Amygdala (tissue), 56 donors: ENCODE measurements around the gene NHS.
A peak's percentile ranks its signal among the peaks of the same experiment; 100 is the strongest.

Source experiments
- DNase-seq, 56 donors: peaks; one replicate each; lab custom pipeline; 2025; lab: John Stamatoyannopoulos, UW

Gene NHS

GRCh38 chrX:17608888-17609287 lies 233.9 kb downstream of the NHS start:
- DNase-seq, result no peak

- DNase-seq, result no peak
Observed at GRCh38 chrX:17610788-17611187, 235.8 kb downstream of the NHS start.

GRCh38 chrX:17613979-17614588 lies 239.1 kb downstream of the NHS start:
- no peak for DNase-seq

GRCh38 chrX:17616936-17617335 lies 241.9 kb downstream of the NHS start:
- DNase-seq, result no peak

- no peak for DNase-seq
Observed at GRCh38 chrX:17617806-17618205, 242.8 kb downstream of the NHS start.

- no peak for DNase-seq
Observed at GRCh38 chrX:17621566-17622270, 246.7 kb downstream of the NHS start.

- no peak for DNase-seq
Observed at GRCh38 chrX:17622331-17622730, 247.3 kb downstream of the NHS start.

- DNase-seq, result no peak
Observed at GRCh38 chrX:17623750-17624149, 248.8 kb downstream of the NHS start.

GRCh38 chrX:17627026-17627425 lies 252.0 kb downstream of the NHS start:
- DNase-seq, result no peak

GRCh38 chrX:17628976-17629375 lies 254.0 kb downstream of the NHS start:
- DNase-seq, result no peak

- DNase-seq, result no peak
Observed at GRCh38 chrX:17629519-17629918, 254.5 kb downstream of the NHS start.

GRCh38 chrX:17631647-17632046 lies 256.6 kb downstream of the NHS start:
- no peak for DNase-seq

GRCh38 chrX:17632942-17633341 lies 257.9 kb downstream of the NHS start:
- DNase-seq, result no peak

- DNase-seq, result no peak
Observed at GRCh38 chrX:17633546-17633945, 258.5 kb downstream of the NHS start.

GRCh38 chrX:17634542-17635207 lies 259.7 kb downstream of the NHS start:
- DNase-seq, result no peak

GRCh38 chrX:17635231-17635630 lies 260.2 kb downstream of the NHS start:
- DNase-seq, result no peak

- DNase-seq, result no peak
Observed at GRCh38 chrX:17637235-17637634, 262.2 kb downstream of the NHS start.

GRCh38 chrX:17638731-17639130 lies 263.7 kb downstream of the NHS start:
- peak in 1 of 56 donors; percentile 0 for DNase-seq

- no peak for DNase-seq
Observed at GRCh38 chrX:17642891-17643290, 267.9 kb downstream of the NHS start.

GRCh38 chrX:17643528-17643927 lies 268.5 kb downstream of the NHS start:
- no peak for DNase-seq

- no peak for DNase-seq
Observed at GRCh38 chrX:17644001-17644400, 269.0 kb downstream of the NHS start.

GRCh38 chrX:17654116-17654515 lies 279.1 kb downstream of the NHS start:
- no peak for DNase-seq
